Right lobe of liver (tissue), 4 donors: Measurements from ENCODE around the gene SMIM11.
"Not testable (repeated sequence)": the region's sequence is repeated elsewhere in the genome, so short reads cannot be mapped to it uniquely, and the experiment has no call there.

ENCODE experiments used
- CTCF ChIP-seq, 4 donors: fragments of 200-600 bp in 3 of 4; fragments of 450-650 bp in 1 of 4; IDR thresholded peaks; one replicate each; pipeline versions ENCODE4 v1.5.1 to v1.8.0; 2016 to 2022; ENCODE audit warnings: antibody characterized with exemption in 4 of 4, mild to moderate bottlenecking in 2 of 4
- POLR2A ChIP-seq: fragments of 450-650 bp; IDR thresholded peaks from one replicate; pipeline ENCODE4 v1.6.1; 2017; ENCODE audit warnings: antibody characterized with exemption, mild to moderate bottlenecking
- donor health status: DM: no; HTN: no; CAD: no.
- donor health status: DM: no; HTN: no; CAD: no.
- donor health status: DM: no; HTN: yes; CAD: no.

GRCh38 chr21:34417448-34418077 lies 42.3 kb downstream of the SMIM11 start:
- not testable (repeated sequence) for TF ChIP-seq CTCF (IDR thresholded peaks at IDR 0.05); POLR2A
